Hindlimb muscle (tissue), 1 donor: ENCODE results near the gene CD151. TPM values are rescaled to one million over a fixed set of nuclear protein-coding genes. Genes with fewer than 3 reads are reported as not detected.

Experiments used
- DNase-seq: peaks from one replicate; pipeline ENCODE4 v3.0.0-alpha.2; 2013
- polyA plus RNA-seq: library from polyadenylated mRNA; unstranded; fragments of 120-200 nt; gene quantifications from one replicate; pipeline ENCODE4 v1.2.1, GENCODE V29; 2013; ENCODE audit not compliant: insufficient read length

Gene CD151
- polyA plus RNA-seq, 1 donor = 189 TPM

DNA sequence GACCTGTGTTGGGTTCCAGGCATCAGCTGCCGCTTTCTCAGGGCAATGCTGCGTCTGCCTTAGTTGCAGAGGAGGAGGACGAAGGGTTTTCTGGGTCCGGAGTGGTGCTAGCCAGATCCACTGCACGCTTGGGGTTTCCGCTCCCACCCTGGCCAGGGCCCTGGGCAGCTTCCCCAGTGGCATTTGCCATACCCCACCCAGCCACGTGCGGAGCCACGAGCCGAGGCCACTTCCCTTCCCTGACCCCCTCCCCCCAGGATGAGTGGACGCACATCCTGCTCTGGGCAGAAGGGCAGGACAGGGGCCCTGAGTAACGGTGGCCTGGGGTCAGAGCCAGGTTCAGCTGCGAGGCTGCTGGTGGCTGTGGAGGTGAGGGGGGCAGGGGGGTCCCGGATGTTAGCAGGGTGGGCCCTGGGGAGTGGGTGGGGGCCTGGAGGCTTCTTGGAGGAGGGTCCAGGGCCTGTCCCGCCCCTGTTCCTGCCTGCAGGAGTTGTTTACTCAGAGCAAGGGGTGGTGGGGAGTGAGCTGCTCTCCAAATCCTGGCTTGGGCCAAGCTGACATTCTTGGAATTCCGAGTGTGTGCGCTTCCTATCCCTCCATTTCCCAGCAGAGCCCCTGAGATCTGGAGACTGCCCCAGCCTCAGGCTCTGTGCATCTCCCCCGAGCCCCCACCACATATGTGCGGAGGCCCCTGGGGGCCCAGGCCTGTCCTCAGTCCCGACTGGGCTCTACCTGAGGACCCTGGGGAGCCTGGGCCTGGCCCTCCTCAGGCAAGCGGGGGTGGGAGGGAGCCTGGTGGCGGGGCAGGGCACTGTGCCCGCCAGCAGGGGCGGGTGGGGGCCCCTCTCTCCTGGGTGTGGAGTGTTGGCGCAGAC is 11.3 kb downstream of the CD151 start:
- peak; percentile 81 for DNase-seq

DNA sequence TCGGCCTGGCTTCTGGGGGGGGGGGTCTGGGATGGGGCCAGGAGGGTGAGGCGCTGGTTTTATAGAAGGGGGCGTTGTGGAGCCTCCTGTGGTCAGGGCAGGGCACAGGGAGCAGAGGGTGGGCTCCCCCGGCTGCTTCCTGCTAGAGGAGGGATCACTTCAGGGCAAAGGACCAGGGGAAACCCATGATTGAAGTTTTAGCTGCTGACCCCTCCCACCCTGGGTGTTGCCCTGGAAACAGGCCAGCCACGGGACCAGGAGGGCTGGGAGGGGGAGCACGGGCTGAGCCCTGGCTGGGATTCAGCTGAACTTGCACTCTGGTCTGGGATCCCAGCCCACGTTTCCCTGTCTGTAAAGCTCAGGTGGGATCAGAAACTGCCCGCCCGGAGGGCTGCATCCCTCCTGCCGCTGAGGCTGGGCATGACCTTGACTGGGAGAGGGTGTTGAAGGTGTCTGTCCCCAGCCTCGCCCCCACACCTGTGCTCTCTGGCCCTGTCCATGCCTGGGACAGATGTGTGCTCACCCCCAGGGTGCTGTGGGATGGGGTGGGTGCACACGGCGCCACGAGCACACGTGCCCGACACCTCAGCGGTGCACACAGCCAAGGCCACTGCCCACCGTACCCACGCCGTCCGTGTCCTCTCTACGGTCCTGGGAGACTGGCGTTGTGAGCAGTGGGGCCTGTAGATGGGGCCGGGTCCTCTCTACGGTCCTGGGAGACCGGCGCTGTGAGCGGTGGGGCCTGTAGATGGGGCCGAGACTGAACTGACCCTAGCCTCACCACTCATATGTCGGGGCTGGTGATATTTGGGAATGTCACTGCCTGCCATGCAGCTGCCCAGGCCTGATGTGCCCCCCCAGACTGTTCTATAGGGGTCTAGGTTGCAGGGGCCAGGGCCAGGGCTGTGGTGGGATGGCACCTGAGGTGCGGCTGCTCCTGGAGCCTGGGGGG is 12.2 kb downstream of the CD151 start:
- DNase-seq = peak; percentile 93

DNA sequence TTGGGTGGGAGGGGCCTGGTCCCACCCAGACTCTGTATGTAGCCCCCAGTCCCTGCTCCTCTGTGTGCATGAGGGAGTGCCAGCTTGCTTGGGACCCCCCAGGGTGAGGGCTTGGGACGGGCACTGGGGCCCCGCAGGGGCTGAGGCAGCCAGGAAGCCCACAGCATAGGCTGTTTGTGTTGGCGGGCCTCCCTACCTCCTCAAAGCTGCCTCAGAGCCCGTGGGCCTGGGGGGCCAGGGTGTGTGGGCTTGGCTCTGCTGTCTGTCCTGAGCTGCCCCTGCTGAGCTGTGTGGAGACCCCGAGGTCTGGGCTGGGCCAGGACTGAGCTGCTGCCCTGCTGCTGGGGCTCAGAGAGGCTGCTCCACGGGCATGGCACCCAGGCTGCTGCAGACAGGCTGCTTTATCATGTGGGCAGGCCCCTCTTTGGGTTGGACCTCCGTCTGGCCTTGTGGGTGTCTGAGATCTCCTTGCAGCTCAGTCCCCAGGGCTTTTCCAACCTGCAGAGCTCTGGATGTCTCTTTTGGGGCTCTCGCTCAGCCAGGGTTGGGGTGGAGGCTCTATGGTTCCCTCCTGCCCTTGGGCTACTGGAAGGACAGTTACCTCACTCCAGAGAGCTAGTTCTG is 13.2 kb downstream of the CD151 start:
- DNase-seq = no peak

DNA sequence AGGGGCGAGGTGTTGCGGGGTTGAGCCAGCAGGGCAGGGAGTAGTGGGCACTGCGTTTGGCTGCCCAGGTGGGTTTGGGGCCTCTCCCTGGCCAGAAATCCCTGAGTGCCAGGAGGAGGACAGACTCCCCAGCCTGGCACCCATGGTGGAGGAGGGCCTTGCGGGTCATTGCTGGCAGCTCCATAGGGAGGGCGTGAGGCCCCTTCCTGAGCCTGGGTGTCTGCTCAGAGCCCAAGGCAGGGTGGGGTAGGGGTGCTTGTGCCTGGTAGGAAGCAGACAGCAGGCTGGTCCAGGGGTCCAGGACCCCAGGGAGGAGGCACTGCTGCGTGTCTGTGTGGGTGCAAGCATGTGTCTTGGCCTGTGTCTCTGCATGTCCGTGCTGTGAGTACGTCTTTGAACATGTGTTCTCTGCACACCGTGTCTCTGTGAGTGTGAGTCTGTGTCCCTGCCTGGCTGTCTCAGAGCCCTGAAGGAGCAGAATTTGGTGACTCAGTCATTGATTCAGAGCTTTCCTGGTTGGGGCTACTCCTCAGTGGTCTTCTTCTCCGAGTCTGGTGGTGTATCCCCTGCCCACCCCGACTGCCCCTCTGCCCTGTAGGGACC is 13.8 kb downstream of the CD151 start:
- no peak for DNase-seq

DNA sequence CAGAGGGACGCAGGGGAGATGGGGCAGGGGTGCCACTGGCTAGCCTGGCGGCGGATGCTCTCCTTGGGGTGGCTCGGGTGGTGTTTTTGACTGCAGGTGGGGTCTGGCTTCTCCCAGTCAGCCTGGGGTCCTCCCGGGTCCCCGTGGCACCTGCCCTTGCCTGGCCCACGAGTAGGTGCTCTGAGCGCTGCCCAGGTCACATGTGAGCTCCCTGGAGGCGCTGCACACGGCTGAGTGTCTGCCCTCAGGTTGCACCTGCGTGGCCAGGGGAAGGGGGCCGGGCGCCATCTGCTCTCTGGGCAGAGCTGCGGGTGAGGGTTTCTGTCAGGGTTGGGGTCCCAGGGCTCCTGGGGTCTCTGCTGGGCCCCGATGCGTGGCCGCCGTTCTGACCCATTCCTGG is 15.1 kb downstream of the CD151 start:
- DNase-seq = no peak

DNA sequence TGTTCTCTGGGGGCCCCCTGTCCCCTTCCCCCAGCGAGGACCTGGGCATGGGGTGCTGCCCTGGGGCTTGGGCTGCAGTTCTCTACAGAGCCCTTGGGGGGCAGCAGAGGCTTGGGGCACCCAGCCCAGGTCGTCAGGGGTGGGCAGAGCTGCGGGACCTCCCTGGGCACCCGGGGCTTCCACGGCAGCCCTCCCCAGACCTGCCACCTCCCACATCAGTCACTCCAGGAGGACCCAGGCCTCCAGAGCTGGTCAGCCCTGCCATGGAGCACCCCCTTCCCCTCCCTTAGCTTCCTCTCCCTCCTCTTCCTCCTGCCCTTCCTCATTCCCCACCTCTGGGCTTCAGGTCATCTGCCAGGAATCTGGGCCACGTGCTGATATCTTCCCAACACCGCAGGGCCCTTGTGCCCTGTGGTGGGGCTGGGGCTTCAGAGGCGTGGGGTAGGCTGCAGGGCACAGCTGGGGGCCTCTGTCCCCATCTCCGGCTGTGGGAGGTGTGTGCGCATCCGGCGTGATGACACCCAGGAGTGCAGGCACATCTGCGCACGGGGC is 15.7 kb downstream of the CD151 start:
- DNase-seq = no peak

DNA sequence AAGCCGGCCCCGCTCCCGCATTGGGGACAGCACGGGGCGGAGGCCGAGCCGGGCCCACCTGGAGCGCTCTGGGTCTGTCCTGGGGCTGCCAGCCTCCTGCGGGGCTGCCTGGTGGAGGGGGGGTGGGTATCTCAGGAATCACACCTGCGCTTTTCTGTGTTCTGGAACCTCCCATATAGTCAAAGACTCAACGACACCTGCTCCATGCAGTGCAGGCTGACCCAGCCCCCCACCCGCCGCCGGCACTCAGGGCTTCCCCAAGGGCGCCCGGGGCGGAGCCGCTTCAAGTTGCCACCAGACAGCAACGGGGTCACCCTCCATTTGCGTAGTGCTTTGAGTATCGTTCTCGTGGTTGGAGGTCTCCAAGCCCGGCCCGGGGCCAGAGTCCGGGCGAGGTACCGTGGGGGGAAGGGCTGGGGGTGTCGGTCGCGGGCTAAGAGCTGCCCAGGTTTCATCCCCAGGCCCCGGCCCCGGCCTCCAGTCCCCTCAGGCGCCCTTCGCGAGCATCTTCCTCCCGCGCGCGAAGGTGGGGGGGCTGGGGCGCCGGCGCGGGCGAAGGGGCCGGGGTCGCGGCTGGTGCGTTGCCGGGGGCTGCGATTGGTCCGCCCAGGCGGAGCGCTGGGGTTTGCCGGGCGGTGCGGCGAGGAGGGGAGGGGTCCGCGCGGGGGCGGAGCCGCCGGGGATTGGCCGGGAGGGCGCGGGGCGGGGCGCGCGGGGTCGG is 16.5 kb downstream of the CD151 start:
- no peak for DNase-seq

DNA sequence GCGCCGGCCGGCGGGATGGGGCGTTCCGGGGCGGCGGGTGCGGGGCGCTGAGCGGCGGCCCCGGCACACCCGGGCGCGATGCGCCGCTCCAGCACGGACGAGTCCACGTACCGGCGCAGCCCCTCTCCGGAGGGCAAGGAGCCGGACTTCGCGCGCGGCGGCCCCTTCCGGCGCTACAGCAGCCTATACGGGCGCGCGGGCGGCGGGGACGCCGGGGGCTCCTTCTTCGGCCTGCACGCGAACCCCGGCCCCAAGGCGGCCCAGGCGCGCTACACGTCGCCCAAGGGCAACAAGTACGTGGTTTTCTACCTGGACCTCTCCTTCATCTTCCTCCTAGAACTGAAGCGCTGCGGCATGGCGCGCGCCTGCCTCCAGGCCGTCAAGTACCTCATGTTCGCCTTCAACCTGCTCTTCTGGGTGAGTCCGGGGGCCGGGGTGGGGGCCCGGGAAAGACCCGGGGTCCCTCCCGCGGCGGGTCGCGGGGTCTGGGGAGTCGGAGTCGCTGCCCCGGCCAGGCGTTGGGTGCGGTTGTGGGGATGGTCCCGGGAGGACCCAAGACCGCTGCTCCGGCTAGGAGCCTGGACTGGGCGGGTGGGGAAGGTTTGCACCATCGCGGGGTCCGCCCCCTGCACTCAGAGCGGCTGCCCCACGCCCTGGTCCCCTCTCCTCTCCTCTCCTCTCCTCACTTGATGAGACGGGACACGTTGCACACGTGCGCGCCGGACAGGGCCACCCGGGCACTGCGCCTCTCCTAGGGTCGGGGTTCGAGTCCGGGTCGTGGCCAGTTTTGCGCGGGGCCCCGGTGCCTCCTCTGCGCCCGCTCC is 17.4 kb downstream of the CD151 start:
- no peak for DNase-seq

DNA sequence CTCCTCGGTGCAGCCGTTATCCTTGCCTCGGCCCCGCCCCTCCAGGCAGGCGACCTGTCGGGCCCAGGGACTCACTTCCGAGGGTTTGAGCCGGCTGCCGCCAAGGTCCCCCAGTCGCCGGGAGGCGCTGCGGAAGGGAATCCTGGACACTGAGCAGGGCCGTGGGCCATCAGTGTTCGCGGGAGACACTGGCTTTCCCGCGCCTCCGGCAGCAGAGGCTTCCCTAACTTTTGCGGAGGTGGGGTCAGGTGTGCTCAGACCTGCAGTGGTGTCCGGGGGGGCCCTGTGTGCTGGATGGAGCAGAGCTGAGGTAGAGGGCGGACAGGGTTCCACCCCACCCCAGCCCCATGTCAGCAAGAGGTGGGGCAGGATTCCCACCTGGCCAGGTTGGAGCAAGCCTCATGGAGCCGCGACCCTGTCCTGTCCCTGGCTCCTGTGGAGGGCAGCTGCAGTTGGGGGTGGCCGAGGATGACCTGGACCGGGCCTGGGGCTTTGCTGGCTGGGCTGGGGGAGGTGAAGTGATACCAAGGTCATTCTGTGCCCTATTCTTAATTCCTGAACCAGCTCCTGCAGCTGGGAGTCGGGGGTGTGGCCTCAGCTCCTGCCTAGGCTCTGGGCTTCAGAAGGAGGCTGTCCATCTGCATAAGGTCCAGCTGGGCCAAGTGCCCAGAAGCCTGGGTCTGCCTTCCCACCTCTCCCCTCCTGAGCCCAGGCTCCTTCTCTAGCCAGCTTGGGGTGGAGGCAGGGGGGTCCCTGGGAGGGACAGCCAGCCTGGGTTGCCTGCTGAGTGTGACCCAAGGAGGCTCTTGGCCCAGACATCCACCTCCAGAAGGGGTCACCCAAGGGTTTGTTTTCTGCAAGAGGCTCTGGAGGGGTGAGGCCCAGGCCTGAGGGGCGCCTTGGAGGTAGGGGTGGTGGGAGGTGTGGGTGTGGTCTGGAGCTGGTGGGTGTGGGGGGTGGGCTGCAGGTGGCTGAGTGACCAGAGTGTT is 18.3 kb downstream of the CD151 start:
- no peak for DNase-seq

DNA sequence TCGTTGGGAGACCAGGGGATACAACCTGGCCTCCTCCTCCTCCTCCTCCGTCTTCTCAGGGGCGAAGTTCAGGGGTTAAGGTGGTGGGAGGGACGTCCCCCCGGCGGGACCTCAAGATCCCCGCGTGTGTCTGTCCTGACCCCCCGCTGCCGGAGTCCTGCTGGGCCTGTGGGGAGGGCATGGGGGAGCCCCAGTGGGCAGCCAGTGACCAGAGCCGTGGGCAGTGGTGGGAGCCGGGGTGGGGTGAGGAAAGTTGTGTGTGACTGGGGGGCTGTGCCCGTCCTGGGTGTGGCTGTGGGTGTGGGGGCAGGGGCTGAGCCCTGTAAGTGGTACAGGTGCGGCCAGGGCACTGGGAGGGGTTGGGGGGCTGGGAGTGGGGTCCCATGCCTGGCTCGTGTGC is 20.0 kb downstream of the CD151 start:
- no peak for DNase-seq

DNA sequence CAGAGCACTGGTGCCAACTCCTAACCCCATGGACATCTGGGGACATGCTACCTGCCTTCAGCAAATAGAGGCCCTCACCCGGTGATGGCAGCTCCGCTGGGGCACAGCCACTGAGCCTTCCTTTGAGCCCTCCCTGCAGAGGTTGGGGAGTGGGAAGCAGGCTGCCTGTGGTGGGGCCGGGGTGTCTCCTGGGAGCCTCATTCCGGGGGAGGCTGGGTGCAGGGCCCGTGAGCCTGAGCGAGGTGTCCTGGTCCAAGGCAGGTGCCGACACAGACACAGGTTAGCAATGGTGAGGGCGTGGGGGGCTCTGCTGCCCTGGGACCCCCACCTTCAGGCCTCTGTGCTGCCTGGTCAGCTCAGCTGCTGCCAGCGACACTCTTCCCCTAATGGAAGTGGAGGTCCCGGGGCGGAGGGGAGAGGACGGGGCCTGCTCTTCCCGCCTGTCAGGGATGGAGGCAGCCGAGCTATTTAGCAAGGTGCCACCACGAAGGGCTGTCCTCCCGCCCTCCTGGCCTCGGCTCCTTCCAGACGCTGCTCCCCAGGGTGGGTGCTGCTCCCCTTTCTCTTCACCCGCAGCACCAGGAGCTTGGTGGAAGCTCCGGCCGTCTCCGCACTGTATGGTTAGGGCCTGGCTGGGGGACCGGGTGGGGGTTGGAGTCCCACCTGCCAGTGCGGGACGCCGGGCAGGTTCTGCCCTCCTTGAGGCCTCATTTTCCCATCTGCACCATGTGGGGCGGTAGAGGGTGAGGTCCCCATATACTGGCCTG is 21.1 kb downstream of the CD151 start:
- no peak for DNase-seq

DNA sequence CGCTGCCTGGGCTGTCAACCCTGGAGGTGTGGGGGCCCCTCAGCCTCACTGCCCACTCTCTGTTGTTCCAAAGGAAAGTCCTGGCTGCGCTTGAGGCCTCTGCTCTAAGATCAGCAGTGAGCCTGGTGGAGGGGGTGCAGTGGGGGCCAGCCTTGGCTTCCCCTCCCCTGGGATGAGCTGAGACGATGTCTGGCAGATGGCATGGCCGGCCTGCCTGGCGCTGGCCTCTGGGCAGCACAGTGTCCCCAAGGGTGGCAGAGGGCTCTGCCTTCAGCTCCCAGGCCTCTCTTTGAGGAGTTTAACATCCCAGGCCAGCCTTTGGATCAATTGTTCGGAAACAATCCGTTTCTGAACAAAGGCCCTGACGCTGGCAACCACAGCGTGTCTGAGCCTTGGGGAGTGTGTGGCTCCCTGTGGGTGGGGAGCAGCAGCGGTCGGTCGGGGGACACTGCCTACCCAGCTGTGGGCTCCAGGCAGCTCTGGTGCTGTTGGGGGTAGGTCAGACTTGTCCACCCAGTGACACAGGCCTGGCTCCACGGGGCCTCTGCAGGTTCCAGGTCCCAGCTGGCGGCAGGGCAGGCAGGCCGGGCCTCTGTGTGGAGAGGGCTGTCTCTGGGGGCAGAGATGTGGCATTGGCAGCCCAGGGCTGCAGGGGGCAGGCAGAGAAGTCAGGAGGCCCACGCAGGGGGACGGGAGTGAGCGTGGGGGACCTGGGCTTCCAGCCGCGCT is 22.0 kb downstream of the CD151 start:
- no peak for DNase-seq

DNA sequence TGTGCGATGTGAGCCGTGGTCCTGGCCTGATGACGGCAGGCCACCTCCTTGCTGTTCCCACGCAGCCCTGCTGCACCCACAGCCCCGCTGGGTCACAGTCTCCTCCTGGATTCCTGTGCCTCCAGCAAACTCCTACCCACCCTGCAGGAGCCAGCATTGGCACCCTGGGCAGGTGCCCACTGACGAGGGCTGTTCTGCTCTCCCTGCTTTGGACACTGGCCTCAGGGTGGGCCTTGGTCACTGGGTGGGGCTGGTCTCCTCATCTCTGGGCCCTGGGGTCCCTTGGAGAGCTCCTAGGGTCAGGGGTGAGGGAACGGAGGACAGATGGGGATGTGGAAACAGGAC is 22.6 kb downstream of the CD151 start:
- DNase-seq = no peak

DNA sequence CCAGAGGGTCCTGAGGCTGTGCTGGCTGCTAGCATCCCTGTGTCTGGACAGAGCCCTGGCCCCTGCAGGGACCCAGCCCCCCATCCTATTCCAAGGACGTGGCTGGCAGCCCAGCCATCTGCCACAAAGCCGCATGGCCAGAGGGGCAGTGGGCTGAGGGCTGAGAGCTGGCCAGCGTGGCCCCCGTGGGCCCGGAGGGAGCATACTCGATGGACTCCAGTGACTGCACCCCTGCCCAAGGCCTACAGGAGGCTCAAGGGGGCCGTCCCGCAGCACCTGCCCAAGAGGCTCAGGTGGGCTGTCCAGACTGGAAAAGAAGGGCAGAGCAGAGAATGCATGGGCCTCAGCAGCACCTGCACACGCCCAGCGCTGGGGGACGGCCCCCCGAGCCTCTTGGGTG is 23.0 kb downstream of the CD151 start:
- no peak for DNase-seq

DNA sequence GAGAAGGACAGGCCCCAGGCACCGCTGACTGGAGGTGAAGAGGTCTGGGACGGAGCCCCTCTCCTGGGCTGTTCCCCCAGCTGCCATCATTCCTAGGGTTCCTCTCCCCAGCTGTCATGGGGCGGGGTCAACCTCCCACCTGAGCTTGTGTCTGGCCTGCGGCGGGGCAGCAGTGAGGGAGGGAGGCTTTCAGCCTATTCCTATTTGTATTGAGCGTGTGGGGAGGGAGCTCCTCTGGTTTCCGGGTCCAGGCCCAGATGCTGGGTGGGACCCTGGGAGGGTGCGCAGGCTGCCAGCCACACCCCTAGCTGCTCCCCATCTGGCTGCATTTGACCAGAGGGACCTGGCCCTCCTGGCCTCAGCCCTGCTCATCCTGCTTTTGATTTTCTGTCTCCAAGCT is 23.6 kb downstream of the CD151 start:
- DNase-seq = no peak

DNA sequence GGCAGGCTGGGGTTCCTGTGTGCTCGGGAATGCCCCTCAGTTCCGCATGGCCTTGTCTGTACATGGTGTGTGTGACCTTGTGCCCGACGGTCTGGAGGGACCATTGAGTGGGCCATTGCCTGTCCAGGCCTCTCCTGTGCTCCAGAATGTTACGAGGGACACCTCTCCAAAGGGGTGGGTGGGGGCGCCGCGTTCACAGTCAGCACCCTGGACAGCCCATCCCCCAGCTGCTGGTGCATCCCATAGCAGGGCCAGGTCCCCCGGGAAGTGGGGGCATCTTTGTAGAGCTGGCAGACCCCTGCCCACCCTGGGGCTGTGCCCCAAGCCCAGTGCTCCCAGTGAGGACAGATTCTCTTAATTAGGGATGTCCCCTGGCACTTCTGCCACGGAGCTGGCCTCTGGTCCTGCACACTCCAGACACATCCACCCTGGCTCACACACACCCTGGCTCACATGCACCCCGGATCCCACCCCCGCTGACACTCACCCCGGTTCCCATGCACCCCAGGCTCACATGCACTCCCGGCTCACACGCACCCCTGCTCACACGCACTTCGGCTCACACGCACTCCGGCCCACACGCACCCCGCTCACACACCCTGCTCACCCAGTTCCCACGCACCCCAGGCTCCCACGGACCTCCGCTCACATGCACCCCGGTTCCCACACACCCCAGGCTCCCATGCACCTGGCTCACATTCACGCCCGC is 25.5 kb downstream of the CD151 start:
- DNase-seq = no peak

DNA sequence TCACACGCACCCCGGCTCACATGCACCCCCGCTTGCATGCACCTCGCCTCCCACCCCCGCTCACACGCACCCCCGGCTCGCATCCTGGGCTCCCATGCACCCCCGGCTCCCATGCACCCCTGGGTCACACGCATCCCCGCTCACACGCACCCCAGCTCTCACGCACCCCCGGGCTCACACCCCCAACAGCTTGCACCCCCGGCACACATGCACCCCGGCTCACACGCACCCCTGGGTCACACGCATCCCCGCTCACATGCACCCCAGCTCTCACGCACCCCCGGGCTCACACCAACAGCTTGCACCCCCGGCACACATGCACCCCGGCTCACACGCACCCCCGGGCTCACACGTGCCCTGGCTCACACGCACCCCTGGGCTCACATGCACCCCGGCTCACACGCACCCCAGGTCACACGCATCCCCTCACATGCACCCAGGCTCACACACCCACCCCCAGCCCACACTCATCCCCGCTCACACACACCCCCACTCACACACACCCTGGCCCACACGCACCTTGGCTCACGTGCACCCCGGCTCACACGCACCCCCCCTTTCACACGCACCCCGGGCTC is 26.1 kb downstream of the CD151 start:
- DNase-seq = no peak
